HG02763 (cell line): ENCODE results near the gene ABCA5.

Source experiments
- ATAC-seq: cut with Tn5 transposase; IDR thresholded peaks from one replicate; pipeline ENCODE4 v1.9.1; 2021; ENCODE audit warnings: mild to moderate bottlenecking, moderate library complexity; ENCODE audit not compliant: unreplicated experiment

The ABCA5 gene

GRCh38 chr17:69269131-69269998, 57.6 kb downstream of the ABCA5 start:
- ATAC-seq: no peak

- no peak for ATAC-seq
Measured at GRCh38 chr17:69268543-69269014, 58.4 kb downstream of the ABCA5 start.

GRCh38 chr17:69267219-69267618, 59.7 kb downstream of the ABCA5 start:
- no peak for ATAC-seq

GRCh38 chr17:69265873-69266272, 61.1 kb downstream of the ABCA5 start:
- no peak for ATAC-seq

- no peak for ATAC-seq
Measured at GRCh38 chr17:69254187-69254586, 72.7 kb downstream of the ABCA5 start.

GRCh38 chr17:69250641-69251040, 76.3 kb downstream of the ABCA5 start:
- no peak for ATAC-seq

GRCh38 chr17:69246726-69247375, 80.1 kb downstream of the ABCA5 start:
- no peak for ATAC-seq

GRCh38 chr17:69246202-69246601, 80.7 kb downstream of the ABCA5 start:
- no peak for ATAC-seq

- no peak for ATAC-seq
Measured at GRCh38 chr17:69245617-69246016, 81.3 kb downstream of the ABCA5 start.

GRCh38 chr17:69239611-69240600, 87.0 kb downstream of the ABCA5 start:
- no peak for ATAC-seq

GRCh38 chr17:69236946-69237345, 90.0 kb downstream of the ABCA5 start:
- ATAC-seq: no peak

- ATAC-seq: no peak
Measured at GRCh38 chr17:69236464-69236863, 90.5 kb downstream of the ABCA5 start.

GRCh38 chr17:69235338-69236058, 91.4 kb downstream of the ABCA5 start:
- peak; percentile 82 for ATAC-seq

- ATAC-seq: no peak
Measured at GRCh38 chr17:69232650-69233049, 94.3 kb downstream of the ABCA5 start.

- no peak for ATAC-seq
Measured at GRCh38 chr17:69231521-69231920, 95.4 kb downstream of the ABCA5 start.

- ATAC-seq: no peak
Measured at GRCh38 chr17:69230939-69231338, 96.0 kb downstream of the ABCA5 start.

- ATAC-seq: no peak
Measured at GRCh38 chr17:69228576-69228975, 98.4 kb downstream of the ABCA5 start, which contains the start of gene ABCA10. ABCA10 (minus strand) TSS chr17:69228824; CDS start chr17:69225358, 3,466 bp downstream.

GRCh38 chr17:69228018-69228417, 98.9 kb downstream of the ABCA5 start:
- no peak for ATAC-seq

- no peak for ATAC-seq
Measured at GRCh38 chr17:69227541-69227940, 99.4 kb downstream of the ABCA5 start.

GRCh38 chr17:69223809-69224208, 103.1 kb downstream of the ABCA5 start:
- peak; percentile 99 for ATAC-seq
